ENCODE results near the gene PLCB4.

GRCh38 chr20:9241232-9241692 lies 172.4 kb downstream of the PLCB4 start:
- TF ChIP-seq CTCF (IDR thresholded peaks at IDR 0.05) = no peak
- 0 out of 2 replicates have a peak, but pooled peaks have one; percentile 41 for TF ChIP-seq POLR2AphosphoS5 (IDR thresholded peaks at IDR 0.05; ENCODE audit: low read depth, low read length)
- TF ChIP-seq REST (IDR thresholded peaks at IDR 0.05; ENCODE audit: low read depth, low read length) = no peak
- TF ChIP-seq USF1 (IDR thresholded peaks at IDR 0.05; ENCODE audit: borderline replicate concordance, low read depth) = no peak
- TF ChIP-seq TAF1 (IDR thresholded peaks at IDR 0.05; ENCODE audit: borderline replicate concordance, low read depth, low read length) = no peak
- TF ChIP-seq RCOR1 (IDR thresholded peaks at IDR 0.05; ENCODE audit: low read length) = no peak
- TF ChIP-seq MXI1 (IDR thresholded peaks at IDR 0.05; ENCODE audit: low read depth, low read length) = no peak
- no peak for TF ChIP-seq YY1 (IDR thresholded peaks at IDR 0.05; ENCODE audit: low read depth)

Data from SK-N-SH (cell line).